ENCODE results near the gene GLB1L. TPM values are rescaled to one million over a fixed set of nuclear protein-coding genes. Genes with fewer than 3 reads are reported as not detected.
A peak's percentile ranks its signal among the peaks of the same experiment; 100 is the strongest.
"Not testable (repeated sequence)": the region's sequence is repeated elsewhere in the genome, so short reads cannot be mapped to it uniquely, and the experiment has no call there.

GLB1L gene
- total RNA-seq, 1 donor from 2014 or later = 7.3 TPM

- no peak overlapping the region for H3K27ac Mint-ChIP-seq (ENCODE audit: unreplicated experiment)
- H3K36me3 Mint-ChIP-seq (ENCODE audit: low read depth, unreplicated experiment) = peaks cover 14% of the 10 kb centered on the region
- H3K27me3 Mint-ChIP-seq (ENCODE audit: unreplicated experiment) = peaks cover 8% of the 10 kb centered on the region
- no peak for TF ChIP-seq CTCF (IDR thresholded peaks at IDR 0.05; ENCODE audit: unreplicated experiment)
- no peaks in the 10 kb centered on the region for H3K9me3 Mint-ChIP-seq (ENCODE audit: unreplicated experiment)
- no peak for DNase-seq (ENCODE audit: low spot score)
- peaks cover 17% of the 10 kb centered on the region for H3K4me1 Mint-ChIP-seq (ENCODE audit: unreplicated experiment)
- no peak overlapping the region for H3K4me3 Mint-ChIP-seq (ENCODE audit: unreplicated experiment)
These were observed 40.1 kb downstream of the GLB1L start for GRCh38 chr2:219205165-219205538.

- H3K4me3 Mint-ChIP-seq (ENCODE audit: unreplicated experiment) = no peak overlapping the region
- no peaks in the 10 kb centered on the region for H3K9me3 Mint-ChIP-seq (ENCODE audit: unreplicated experiment)
- peaks cover 8% of the 10 kb centered on the region for H3K27me3 Mint-ChIP-seq (ENCODE audit: unreplicated experiment)
- TF ChIP-seq CTCF (IDR thresholded peaks at IDR 0.05; ENCODE audit: unreplicated experiment) = no peak
- H3K36me3 Mint-ChIP-seq (ENCODE audit: low read depth, unreplicated experiment) = peaks cover 13% of the 10 kb centered on the region
- DNase-seq (ENCODE audit: low spot score) = no peak
- peaks cover 17% of the 10 kb centered on the region for H3K4me1 Mint-ChIP-seq (ENCODE audit: unreplicated experiment)
- no peak overlapping the region for H3K27ac Mint-ChIP-seq (ENCODE audit: unreplicated experiment)
These were observed 40.6 kb downstream of the GLB1L start for GRCh38 chr2:219204425-219205164.

- H3K4me1 Mint-ChIP-seq (ENCODE audit: unreplicated experiment); H3K27me3 Mint-ChIP-seq (ENCODE audit: unreplicated experiment); H3K9me3 Mint-ChIP-seq (ENCODE audit: unreplicated experiment); H3K27ac Mint-ChIP-seq (ENCODE audit: unreplicated experiment); DNase-seq (ENCODE audit: low spot score); H3K4me3 Mint-ChIP-seq (ENCODE audit: unreplicated experiment); H3K36me3 Mint-ChIP-seq (ENCODE audit: low read depth, unreplicated experiment): not testable (repeated sequence)
These were observed 43.9 kb downstream of the GLB1L start for GRCh38 chr2:219201331-219201730.

GRCh38 chr2:219200502-219201326 lies 44.5 kb downstream of the GLB1L start:
- peak overlapping the region; percentile 42 for H3K27ac Mint-ChIP-seq (ENCODE audit: unreplicated experiment)
- not testable (repeated sequence) for H3K4me1 Mint-ChIP-seq (ENCODE audit: unreplicated experiment); H3K9me3 Mint-ChIP-seq (ENCODE audit: unreplicated experiment); DNase-seq (ENCODE audit: low spot score); H3K27me3 Mint-ChIP-seq (ENCODE audit: unreplicated experiment); H3K36me3 Mint-ChIP-seq (ENCODE audit: low read depth, unreplicated experiment); H3K4me3 Mint-ChIP-seq (ENCODE audit: unreplicated experiment)

- Mint-ChIP-seq H3K27ac (ENCODE audit: unreplicated experiment) (no peak overlapping the region), H3K4me3 (ENCODE audit: unreplicated experiment) (no peak overlapping the region), H3K36me3 (ENCODE audit: low read depth, unreplicated experiment) (no peaks in the 10 kb centered on the region), H3K9me3 (ENCODE audit: unreplicated experiment) (no peaks in the 10 kb centered on the region), H3K4me1 (ENCODE audit: unreplicated experiment) (peaks cover 5% of the 10 kb centered on the region), H3K27me3 (ENCODE audit: unreplicated experiment) (peaks cover 4% of the 10 kb centered on the region)
- TF ChIP-seq CTCF (IDR thresholded peaks at IDR 0.05; ENCODE audit: unreplicated experiment) = no peak
- no peak for DNase-seq (ENCODE audit: low spot score)
These were observed 45.6 kb downstream of the GLB1L start for GRCh38 chr2:219199470-219200211.
